HepG2 (cell line): ENCODE measurements around the gene ESYT2.

Experiments
- EP300 ChIP-seq, 3 experiments: sonication (generic) in 1 of 3; formaldehyde crosslinking in 1 of 3; IDR thresholded peaks; 2 replicates each; pipeline versions ENCODE4 v1.5.1 to v1.6.1; 2011 to 2020; ENCODE audit warnings: low read depth in 2 of 3, low read length in 2 of 3, borderline replicate concordance in 1 of 3, improper control_type of control experiment in 1 of 3, mild to moderate bottlenecking in 1 of 3, missing genetic modification reagents in 1 of 3, moderate library complexity in 1 of 3
- KDM2A ChIP-seq: sonication (generic); formaldehyde crosslinking; IDR thresholded peaks from 2 replicates; pipeline ENCODE4 v1.4.0; 2020; ENCODE audit warnings: low read depth, missing genetic modification reagents, borderline replicate concordance
- MED8 ChIP-seq: sonication (generic); formaldehyde crosslinking; IDR thresholded peaks from 2 replicates; pipeline ENCODE4 v1.8.1; 2023; ENCODE audit warnings: mild to moderate bottlenecking, missing genetic modification reagents; ENCODE audit not compliant: insufficient replicate concordance
- POLR2A ChIP-seq, 2 experiments: IDR thresholded peaks; 2 replicates each; pipeline ENCODE4 v1.6.1; 2011; ENCODE audit warnings: low read depth in 2 of 2, low read length in 2 of 2, mild to moderate bottlenecking in 1 of 2, moderate library complexity in 1 of 2; ENCODE audit not compliant: insufficient read depth in 1 of 2
- POLR2AphosphoS5 ChIP-seq: IDR thresholded peaks from 2 replicates; pipeline ENCODE4 v1.6.1; 2012; ENCODE audit warnings: low read depth, low read length
- SOX6 ChIP-seq, 2 experiments: fragments of 450-650 bp in 1 of 2; sonication (generic) in 1 of 2; formaldehyde crosslinking in 1 of 2; IDR thresholded peaks; 2 replicates each; pipeline versions ENCODE4 v1.4.0 to v1.6.1; 2017 to 2020; ENCODE audit warnings: antibody characterized with exemption in 1 of 2, mild to moderate bottlenecking in 1 of 2, missing genetic modification reagents in 1 of 2
- TBX3 ChIP-seq: fragments of 450-650 bp; IDR thresholded peaks from 2 replicates; pipeline ENCODE4 v1.6.1; 2017; ENCODE audit warnings: antibody characterized with exemption, mild to moderate bottlenecking, inconsistent platforms, borderline replicate concordance
- ZNF136 ChIP-seq: sonication (generic); formaldehyde crosslinking; IDR thresholded peaks from 2 replicates; pipeline ENCODE4 v1.8.1; 2022; ENCODE audit warnings: low read depth, mild to moderate bottlenecking, moderate library complexity, missing genetic modification reagents
- ZNF274 ChIP-seq: sonication (generic); formaldehyde crosslinking; IDR thresholded peaks from 2 replicates; pipeline ENCODE4 v1.5.1; 2020; ENCODE audit warnings: mild to moderate bottlenecking, missing genetic modification reagents
- ZNF790 ChIP-seq: sonication (generic); formaldehyde crosslinking; IDR thresholded peaks from 2 replicates; pipeline ENCODE4 v1.8.0; 2022; ENCODE audit warnings: missing genetic modification reagents, mild to moderate bottlenecking, borderline replicate concordance
- TF ChIP-seq, protein P1 (sequence below): sonication (generic); formaldehyde crosslinking; IDR thresholded peaks from 2 replicates; pipeline ENCODE4 v1.8.0; 2022; ENCODE audit warnings: mild to moderate bottlenecking, missing genetic modification reagents, moderate library complexity
- TF ChIP-seq, protein P2 (sequence below): IDR thresholded peaks from 2 replicates; pipeline ENCODE4 v1.6.1; 2016; ENCODE audit warnings: control low read depth

DNA sequence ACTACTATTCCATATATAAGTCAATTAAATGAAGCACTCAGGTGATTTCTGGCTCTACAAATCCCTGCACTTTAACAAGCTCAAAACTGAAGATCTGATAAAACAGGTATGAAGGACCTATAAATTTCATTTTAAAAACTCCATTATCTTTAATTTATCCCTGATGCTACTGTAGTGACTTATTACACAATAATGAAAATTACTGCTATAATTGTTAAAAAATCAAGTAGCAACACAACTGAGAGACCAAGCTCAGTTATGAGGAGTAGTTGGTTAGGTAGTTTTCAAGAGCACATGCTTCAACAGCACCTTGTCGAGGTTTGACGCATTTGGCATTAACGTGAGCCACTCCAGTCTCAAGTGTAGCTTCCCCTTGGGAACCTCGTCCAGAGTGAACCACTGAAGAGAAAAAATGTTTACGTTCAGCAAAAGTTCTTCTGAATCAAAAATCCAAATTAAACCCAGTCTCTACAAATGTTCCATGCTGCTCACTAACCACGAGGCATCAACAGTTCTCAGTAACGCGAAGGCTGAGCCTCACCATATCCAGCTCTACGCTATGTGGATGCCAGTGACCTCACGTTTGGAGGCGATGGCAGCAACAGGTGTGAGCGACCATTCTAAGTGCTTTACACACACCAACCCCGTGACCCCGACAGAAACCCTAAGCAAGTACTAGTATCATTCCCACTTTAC is 69.4 kb downstream of the ESYT2 start:
- TF ChIP-seq TBX3 = no peak
- TF ChIP-seq, protein P1, sequence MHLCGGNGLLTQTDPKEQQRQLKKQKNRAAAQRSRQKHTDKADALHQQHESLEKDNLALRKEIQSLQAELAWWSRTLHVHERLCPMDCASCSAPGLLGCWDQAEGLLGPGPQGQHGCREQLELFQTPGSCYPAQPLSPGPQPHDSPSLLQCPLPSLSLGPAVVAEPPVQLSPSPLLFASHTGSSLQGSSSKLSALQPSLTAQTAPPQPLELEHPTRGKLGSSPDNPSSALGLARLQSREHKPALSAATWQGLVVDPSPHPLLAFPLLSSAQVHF (CRISPR knock-in tag) = no peak
- TF ChIP-seq MED8 (CRISPR knock-in tag) = no peak
- no peak for TF ChIP-seq SOX6 (IDR thresholded peaks at IDR 0.05)
- no peak for TF ChIP-seq SOX6 (CRISPR knock-in tag; IDR thresholded peaks at IDR 0.05)
- no peak for TF ChIP-seq POLR2A (IDR thresholded peaks at IDR 0.05; ENCODE audit: insufficient read depth in 1 of 2, low read depth in 2 of 2, low read length in 2 of 2)
- no peak for TF ChIP-seq POLR2AphosphoS5
- no peak for TF ChIP-seq KDM2A
- TF ChIP-seq, protein P2, sequence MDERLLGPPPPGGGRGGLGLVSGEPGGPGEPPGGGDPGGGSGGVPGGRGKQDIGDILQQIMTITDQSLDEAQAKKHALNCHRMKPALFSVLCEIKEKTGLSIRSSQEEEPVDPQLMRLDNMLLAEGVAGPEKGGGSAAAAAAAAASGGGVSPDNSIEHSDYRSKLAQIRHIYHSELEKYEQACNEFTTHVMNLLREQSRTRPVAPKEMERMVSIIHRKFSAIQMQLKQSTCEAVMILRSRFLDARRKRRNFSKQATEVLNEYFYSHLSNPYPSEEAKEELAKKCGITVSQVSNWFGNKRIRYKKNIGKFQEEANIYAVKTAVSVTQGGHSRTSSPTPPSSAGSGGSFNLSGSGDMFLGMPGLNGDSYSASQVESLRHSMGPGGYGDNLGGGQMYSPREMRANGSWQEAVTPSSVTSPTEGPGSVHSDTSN (CRISPR knock-in tag) = no peak
- no peak for TF ChIP-seq ZNF790 (CRISPR knock-in tag)
- no peak for TF ChIP-seq ZNF136 (CRISPR knock-in tag)
- TF ChIP-seq ZNF274 = no peak
- no peak for TF ChIP-seq EP300 (IDR thresholded peaks at IDR 0.05; ENCODE audit: low read depth in 2 of 2, low read length in 2 of 2)
- TF ChIP-seq EP300 (CRISPR knock-in tag; IDR thresholded peaks at IDR 0.05; ENCODE audit: borderline replicate concordance) = no peak
